ENCODE measurements around the gene LDHD.
"Not testable (repeated sequence)": the region's sequence is repeated elsewhere in the genome, so short reads cannot be mapped to it uniquely, and the experiment has no call there.

LDHD gene

DNA sequence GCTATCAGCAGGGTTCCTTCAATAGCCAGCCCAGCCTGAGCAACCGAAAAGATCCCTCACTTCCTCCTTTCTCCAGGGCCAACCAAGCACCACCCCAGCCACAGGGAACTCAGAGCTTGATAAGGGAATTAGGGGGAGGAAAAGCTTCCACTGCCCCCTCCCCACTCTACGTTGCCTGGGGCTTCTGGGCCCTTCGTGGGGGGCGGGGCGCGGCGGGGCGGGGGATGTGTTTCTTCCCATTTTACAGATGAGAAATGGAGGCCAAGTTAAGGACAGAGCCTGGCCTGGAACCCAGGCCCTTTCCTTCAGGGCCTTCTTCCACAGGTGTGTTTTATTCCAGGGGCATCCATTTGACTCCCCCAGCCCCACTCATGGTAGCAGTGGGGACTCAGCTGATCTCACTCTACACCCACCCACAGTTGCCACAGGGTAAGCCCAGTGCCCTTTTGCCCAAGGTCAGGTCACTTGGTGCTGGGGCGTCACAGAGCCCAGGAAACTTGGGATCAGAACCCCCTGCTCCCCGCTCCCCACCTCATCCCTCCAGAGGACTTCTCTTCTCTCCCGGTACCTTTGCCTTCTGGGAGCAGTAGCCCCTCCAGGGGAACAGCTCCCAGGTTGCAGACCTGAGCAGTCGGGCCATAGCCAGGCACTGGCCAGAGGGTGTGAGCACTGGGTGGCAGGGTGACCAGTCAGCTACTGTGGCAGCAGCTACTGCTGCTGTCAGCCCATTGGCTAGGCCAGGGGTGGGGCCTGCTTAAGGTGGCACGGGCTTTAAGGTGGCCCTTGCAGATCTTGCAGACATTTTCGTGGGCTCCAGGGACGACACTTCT is at the start of gene LDHD:
TSS of gene LDHD (minus strand) at position 700 of the 830 bp plus-strand sequence. CDS start at position 640, 60 bp downstream.
- Histone ChIP-seq H3K36me3 (ENCODE audit: insufficient read depth, low read length) (no peaks in the 10 kb centered on the region), H3K4me1 (ENCODE audit: insufficient read depth, low read length) (peaks cover 6% of the 10 kb centered on the region; the same call in 1 of the 2 replicates), H3K9me3 (ENCODE audit: control insufficient read depth, insufficient read depth, low read length) (peaks cover 5% of the 10 kb centered on the region), H3K9ac (ENCODE audit: low read depth, low read length) (peak within 1 kb of the TSS; percentile 18; the same call in 1 of the 2 replicates)

GRCh38 chr16:75160386-75160785 is 43.8 kb upstream of the LDHD start:
- no peaks in the 10 kb centered on the region for H3K4me1 ChIP-seq (ENCODE audit: insufficient read depth, low read length)
- H3K36me3 ChIP-seq (ENCODE audit: insufficient read depth, low read length), result 0 out of 2 replicates have a peak, but pooled peaks cover 3% of the 10 kb centered on the region
- H3K9ac ChIP-seq (ENCODE audit: low read depth, low read length), result no peak overlapping the region
- H3K9me3 ChIP-seq (ENCODE audit: control insufficient read depth, insufficient read depth, low read length), result peaks cover 12% of the 10 kb centered on the region; the same call in 1 of the 2 replicates

DNA sequence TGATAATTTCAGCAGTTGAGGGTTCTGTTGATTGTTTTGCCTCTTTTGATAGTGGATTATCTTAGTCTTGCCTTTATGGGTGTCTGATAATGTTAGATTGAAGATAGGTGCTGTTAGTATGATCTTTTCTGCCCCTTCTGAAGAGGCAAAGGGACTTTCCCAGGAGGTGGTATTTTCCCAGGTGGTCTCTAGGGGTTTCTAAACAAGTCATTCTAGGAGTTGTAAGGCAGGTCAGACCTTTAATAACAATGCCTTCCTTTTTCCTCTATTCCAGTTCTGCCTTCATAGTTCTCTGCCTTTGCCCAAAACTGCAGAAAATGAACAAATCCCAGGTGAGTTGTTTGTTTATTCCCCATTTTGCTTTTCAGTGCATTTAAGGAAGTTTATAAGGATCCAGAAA is 36.1 kb upstream of the LDHD start:
- Histone ChIP-seq H3K9me3 (ENCODE audit: control insufficient read depth, insufficient read depth, low read length) (peaks cover 21% of the 10 kb centered on the region; the same call in 1 of the 2 replicates), H3K9ac (ENCODE audit: low read depth, low read length) (no peak overlapping the region), H3K4me1 (ENCODE audit: insufficient read depth, low read length) (no peaks in the 10 kb centered on the region), H3K36me3 (ENCODE audit: insufficient read depth, low read length) (0 out of 2 replicates have a peak, but pooled peaks cover 3% of the 10 kb centered on the region)

DNA sequence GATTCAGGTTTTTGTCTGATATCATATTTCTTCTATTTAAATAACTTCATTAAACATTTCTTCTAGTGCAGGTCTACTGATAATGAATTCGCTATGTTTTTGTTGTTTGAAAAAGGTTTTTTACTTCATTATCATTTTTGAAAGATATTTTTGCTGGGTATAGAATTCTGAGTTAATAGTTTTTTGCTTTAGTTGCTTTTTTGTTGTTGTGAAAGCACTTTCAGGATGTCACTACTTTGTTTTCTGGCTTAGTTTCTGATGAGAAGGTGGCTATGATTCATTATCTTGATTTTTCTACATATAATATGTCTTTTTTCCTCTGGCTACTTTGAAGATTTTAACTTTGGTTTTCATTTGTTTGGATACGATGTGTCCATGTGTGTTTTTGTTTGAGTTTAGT is 35.2 kb upstream of the LDHD start:
- 0 out of 2 replicates have a peak, but pooled peaks cover under 1% of the 10 kb centered on the region for H3K36me3 ChIP-seq (ENCODE audit: insufficient read depth, low read length)
- H3K4me1 ChIP-seq (ENCODE audit: insufficient read depth, low read length), result no peaks in the 10 kb centered on the region
- H3K9me3 ChIP-seq (ENCODE audit: control insufficient read depth, insufficient read depth, low read length), result peaks cover 19% of the 10 kb centered on the region; the same call in 1 of the 2 replicates
- no peak overlapping the region for H3K9ac ChIP-seq (ENCODE audit: low read depth, low read length)

GRCh38 chr16:75148311-75149195 is 32.0 kb upstream of the LDHD start, which contains the start of gene ZFP1:
Gene ZFP1, plus strand, starts transcription at chr16:75148524. Its CDS starts 4,428 bp downstream, at chr16:75152952.
- H3K36me3 ChIP-seq (ENCODE audit: insufficient read depth, low read length), result no peaks in the 10 kb centered on the region
- no peaks in the 10 kb centered on the region for H3K4me1 ChIP-seq (ENCODE audit: insufficient read depth, low read length)
- peak within 1 kb of the TSS; percentile 93 for H3K9ac ChIP-seq (ENCODE audit: low read depth, low read length)
- H3K9me3 ChIP-seq (ENCODE audit: control insufficient read depth, insufficient read depth, low read length), result peaks cover 20% of the 10 kb centered on the region; the same call in 1 of the 2 replicates

- Histone ChIP-seq H3K4me1 (ENCODE audit: insufficient read depth, low read length) (no peaks in the 10 kb centered on the region), H3K9ac (ENCODE audit: low read depth, low read length) (peak overlapping the region; percentile 93; the same call in 1 of the 2 replicates), H3K36me3 (ENCODE audit: insufficient read depth, low read length) (no peaks in the 10 kb centered on the region), H3K9me3 (ENCODE audit: control insufficient read depth, insufficient read depth, low read length) (peaks cover 16% of the 10 kb centered on the region; the same call in 1 of the 2 replicates)
Measured at GRCh38 chr16:75147968-75148310, 31.4 kb upstream of the LDHD start.

DNA sequence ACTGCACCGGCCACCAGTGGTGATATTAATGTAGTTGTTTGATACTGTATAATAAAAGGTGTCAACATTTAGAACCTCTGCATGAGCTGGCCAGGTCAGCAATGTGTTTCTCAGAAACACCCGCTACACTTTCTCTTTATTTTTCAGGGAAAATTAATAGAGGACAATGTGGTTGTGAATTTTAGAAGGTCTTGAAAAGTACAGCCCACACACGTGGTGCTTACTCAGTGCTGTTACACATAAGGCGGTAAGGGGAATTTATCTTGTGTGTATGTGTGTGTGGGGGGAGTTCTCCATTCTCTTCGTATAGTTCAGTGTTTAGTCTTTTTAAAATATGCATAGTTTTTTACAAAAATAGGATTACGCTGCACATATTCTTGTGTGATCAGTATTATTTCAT is 27.4 kb upstream of the LDHD start:
- Histone ChIP-seq H3K4me1 (ENCODE audit: insufficient read depth, low read length) (no peaks in the 10 kb centered on the region), H3K9me3 (ENCODE audit: control insufficient read depth, insufficient read depth, low read length) (0 out of 2 replicates have a peak, but pooled peaks cover 3% of the 10 kb centered on the region), H3K9ac (ENCODE audit: low read depth, low read length) (no peak overlapping the region), H3K36me3 (ENCODE audit: insufficient read depth, low read length) (no peaks in the 10 kb centered on the region)

DNA sequence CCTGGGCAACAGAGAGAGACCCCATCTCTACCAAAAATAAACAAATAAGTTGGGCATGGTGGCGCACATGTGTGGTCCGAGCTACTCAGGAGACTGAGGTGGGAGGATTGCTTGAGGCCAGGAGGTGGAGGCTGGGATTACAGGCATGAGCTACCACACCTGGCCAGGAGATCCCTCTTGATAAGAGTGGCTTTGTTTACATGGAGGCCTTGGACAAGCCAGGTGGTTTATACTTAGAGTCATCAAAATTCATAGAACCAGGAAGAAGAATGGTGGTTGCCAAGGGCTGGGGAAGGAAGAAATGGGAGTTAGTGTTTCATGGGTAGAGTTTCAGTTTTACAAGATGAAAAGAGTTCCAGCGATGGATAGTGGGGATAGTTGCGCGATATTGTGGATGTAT is 22.9 kb upstream of the LDHD start:
- Histone ChIP-seq H3K36me3 (ENCODE audit: insufficient read depth, low read length) (no peaks in the 10 kb centered on the region), H3K4me1 (ENCODE audit: insufficient read depth, low read length) (no peaks in the 10 kb centered on the region), H3K9ac (ENCODE audit: low read depth, low read length) (no peak overlapping the region), H3K9me3 (ENCODE audit: control insufficient read depth, insufficient read depth, low read length) (no peaks in the 10 kb centered on the region)

- no peak overlapping the region for H3K9ac ChIP-seq (ENCODE audit: low read depth, low read length)
- H3K9me3 ChIP-seq (ENCODE audit: control insufficient read depth, insufficient read depth, low read length), result no peaks in the 10 kb centered on the region
- H3K36me3 ChIP-seq (ENCODE audit: insufficient read depth, low read length), result no peaks in the 10 kb centered on the region
- H3K4me1 ChIP-seq (ENCODE audit: insufficient read depth, low read length), result no peaks in the 10 kb centered on the region
Measured at GRCh38 chr16:75138636-75139035, 22.1 kb upstream of the LDHD start.

DNA sequence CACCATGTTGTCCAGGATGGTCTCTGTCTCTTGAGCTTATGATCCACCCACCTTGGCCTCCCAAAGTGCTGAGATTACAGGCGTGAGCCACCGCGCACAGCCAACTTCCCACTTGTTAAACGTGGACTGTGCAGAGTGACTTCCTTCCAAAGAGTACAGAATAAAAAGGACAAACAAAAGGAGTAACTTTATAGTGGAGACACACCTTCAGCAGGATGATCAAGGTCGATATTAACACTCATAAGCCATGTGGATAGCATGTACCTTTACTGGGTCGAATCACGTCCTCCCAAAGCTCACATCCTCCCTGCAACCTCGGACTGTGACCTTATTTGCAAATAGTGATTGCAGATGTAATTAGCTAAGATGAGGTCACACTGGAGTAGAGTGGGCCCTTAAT is 21.7 kb upstream of the LDHD start:
- Histone ChIP-seq H3K4me1 (ENCODE audit: insufficient read depth, low read length) (no peaks in the 10 kb centered on the region), H3K36me3 (ENCODE audit: insufficient read depth, low read length) (no peaks in the 10 kb centered on the region), H3K9ac (ENCODE audit: low read depth, low read length) (no peak overlapping the region), H3K9me3 (ENCODE audit: control insufficient read depth, insufficient read depth, low read length) (no peaks in the 10 kb centered on the region)

DNA sequence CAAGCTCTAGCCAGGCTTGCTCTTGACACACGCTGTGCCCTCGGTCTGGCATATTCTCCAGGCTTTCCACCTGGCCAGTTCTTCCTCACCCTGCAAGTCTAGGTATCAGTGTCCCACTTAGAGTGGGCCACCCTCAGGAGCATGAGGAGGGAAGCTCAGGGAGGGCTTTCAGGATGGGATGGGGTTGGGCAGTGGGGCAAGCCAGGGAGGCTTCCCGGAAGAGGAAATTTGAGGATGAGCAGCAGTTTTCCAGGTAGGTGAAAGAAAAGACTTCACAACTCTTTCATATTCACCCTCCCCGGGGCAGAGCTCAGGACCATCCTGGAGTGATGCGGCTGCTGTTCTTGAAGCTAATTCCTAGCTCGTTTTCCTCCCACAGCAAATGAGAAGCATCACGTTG is 14.5 kb upstream of the LDHD start:
- Histone ChIP-seq H3K36me3 (ENCODE audit: insufficient read depth, low read length) (no peaks in the 10 kb centered on the region), H3K9me3 (ENCODE audit: control insufficient read depth, insufficient read depth, low read length) (0 out of 2 replicates have a peak, but pooled peaks cover 5% of the 10 kb centered on the region), H3K4me1 (ENCODE audit: insufficient read depth, low read length) (no peaks in the 10 kb centered on the region), H3K9ac (ENCODE audit: low read depth, low read length) (no peak overlapping the region)

DNA sequence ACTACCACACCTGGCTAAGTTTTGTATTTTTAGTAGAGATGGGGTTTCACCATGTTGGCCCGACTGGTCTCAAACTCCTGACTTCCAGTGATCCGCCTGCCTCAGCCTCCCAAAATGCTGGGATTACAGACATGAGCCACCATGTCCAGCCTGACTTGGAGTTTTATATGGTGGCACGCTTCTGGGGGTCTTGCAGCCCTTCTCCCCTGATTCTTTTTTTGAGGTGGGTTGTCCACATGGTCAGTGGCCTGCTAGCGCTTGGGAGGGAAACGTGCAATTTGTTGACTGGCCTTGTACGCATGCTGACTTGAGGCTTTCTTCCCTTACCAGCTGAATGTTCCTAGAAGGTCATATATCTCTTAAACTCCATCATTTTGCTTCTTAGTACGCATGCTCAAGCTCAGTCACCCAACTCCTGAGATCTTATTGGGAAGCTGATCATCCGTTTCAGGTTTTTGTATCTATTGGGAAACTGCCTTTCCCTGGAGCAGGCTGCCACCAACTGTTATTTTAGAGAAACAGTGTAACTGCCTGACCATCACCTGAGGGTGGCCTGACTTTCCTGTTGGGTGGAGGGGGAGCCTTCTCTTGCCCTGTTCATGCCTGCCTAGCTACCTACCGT is 13.7 kb upstream of the LDHD start:
- no peaks in the 10 kb centered on the region for H3K4me1 ChIP-seq (ENCODE audit: insufficient read depth, low read length)
- 0 out of 2 replicates have a peak, but pooled peaks cover 5% of the 10 kb centered on the region for H3K9me3 ChIP-seq (ENCODE audit: control insufficient read depth, insufficient read depth, low read length)
- no peaks in the 10 kb centered on the region for H3K36me3 ChIP-seq (ENCODE audit: insufficient read depth, low read length)
- no peak overlapping the region for H3K9ac ChIP-seq (ENCODE audit: low read depth, low read length)

GRCh38 chr16:75129421-75130149 is 13.0 kb upstream of the LDHD start:
- H3K36me3 ChIP-seq (ENCODE audit: insufficient read depth, low read length); H3K4me1 ChIP-seq (ENCODE audit: insufficient read depth, low read length); H3K9me3 ChIP-seq (ENCODE audit: control insufficient read depth, insufficient read depth, low read length); H3K9ac ChIP-seq (ENCODE audit: low read depth, low read length): not testable (repeated sequence)
